T follicular helper cell (primary cell): Measurements from ENCODE around the gene FBN1.

ENCODE experiments used
- DNase-seq: peaks from one replicate; pipeline ENCODE4 v3.0.0-alpha.2; 2020; ENCODE audit warnings: low read depth
- total RNA-seq, 2 experiments: gene quantifications; one replicate each; lab custom pipeline; 2026; lab: John Stamatoyannopoulos, UW

FBN1 gene
- total RNA-seq, result 0.26 to 0.48 reads per million in 2 experiments

DNA sequence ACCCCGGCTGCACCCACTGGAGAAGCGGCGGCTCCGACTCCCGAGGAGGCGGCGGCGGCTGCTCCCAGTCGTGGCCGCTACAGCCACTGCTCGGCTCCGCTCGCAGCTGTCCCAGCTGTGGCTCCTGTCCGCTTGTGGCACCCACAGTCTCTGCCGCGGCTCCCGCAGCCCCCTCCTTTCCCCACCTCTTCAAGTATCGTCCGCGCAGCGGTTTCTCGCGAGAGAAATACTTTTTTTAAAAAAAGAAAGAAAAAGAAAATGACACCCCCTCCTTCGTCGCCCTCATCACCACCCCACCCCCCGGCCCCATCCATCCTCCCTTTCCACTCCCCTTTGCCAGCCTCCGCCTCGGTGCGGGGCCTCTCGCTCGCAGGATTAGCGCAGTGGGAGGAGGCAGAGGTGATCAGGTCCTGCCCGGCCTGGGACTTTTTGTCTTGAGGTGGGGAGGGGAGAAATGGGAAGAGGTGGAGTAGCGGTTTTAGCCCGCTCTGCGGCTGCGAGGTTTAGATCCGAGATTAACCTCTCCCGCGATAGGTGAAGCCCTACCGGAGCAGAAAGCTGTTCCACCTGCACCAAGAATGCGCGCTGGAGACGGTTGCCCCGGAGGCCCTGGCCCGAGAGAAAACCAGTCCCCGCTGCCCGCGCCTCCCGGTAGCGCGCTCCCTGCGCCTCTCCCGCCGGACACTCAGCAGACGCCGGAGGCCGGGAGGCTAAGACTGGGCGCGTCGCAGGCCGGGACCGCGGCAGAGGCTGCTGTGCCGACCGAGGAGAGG is at the start of gene FBN1:
FBN1 (minus strand) TSS at position 152 of the 773 bp plus-strand sequence. CDS start 940 bp downstream, outside the sequence.
- no peak for DNase-seq

DNA sequence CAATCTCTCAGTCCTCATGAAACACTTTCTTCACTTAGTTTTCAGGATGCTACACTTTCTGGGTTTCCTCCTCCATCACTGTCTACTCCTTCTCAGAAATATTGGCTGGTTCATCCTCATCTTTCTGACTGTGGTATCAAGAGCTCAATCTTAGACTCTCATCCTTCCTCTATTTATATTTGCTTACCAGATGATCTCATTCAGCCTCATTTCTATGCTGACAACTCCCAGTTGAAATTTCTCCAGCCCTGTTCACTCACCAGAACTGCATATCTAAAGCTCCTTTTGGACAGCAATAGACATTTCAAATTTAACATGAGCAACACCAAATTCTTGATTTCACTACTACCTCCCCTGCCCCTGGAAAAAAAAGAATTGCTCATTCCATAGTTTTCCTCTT is 48.0 kb upstream of the FBN1 start:
- DNase-seq, result no peak

DNA sequence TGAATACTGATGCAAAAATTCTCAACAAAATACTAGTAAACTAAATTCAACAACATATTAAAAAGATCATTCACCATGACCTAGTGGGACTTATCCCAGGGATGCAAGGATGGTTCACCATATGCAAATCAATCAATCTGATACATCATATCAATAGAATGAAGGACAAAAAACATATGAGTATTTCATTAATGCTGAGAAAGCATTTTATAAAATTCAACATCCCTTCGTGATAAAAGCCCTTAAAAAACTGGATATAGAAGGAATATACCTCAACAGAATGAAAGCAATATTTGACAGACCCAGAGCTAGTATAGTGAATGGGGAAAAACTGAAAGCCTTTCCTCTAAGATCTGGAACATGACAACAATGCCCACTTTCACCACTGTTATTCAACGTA is 43.0 kb upstream of the FBN1 start:
- DNase-seq, result no peak

DNA sequence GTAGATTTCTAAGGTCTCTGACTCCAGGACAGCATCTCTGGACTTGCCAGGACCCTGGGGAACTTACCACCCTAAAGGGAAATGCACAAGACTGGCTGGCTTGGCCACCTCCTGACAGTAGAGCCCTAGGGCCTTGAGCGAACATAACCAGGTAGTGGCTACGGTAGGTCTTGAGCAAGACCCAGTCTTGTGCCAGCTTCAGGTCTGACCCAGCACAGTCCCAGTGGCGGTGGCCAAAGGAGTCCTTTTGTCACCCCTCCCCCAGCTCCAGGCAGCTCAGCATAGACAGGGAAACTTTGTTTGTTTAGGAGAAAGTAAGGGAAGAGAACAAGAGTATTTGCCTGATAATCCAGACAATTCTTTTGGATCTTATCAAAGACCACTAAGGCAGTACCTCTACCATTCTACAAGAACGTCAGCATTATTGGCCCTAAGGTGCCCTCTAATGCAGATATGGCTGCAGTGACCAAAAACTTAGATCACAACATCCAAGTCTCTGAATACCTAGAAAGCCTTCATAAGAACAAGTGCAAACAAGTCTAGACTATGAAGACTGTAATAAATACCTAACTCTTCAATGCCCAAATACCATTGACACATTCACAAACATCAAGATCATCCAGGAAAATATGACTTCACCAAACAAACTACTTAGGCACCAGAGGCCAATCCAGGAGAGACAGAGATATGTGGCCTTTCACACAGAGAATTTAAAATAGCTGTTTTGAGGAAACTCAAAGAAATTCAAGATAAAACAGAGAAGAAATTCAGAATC is 38.7 kb upstream of the FBN1 start:
- DNase-seq, result no peak

DNA sequence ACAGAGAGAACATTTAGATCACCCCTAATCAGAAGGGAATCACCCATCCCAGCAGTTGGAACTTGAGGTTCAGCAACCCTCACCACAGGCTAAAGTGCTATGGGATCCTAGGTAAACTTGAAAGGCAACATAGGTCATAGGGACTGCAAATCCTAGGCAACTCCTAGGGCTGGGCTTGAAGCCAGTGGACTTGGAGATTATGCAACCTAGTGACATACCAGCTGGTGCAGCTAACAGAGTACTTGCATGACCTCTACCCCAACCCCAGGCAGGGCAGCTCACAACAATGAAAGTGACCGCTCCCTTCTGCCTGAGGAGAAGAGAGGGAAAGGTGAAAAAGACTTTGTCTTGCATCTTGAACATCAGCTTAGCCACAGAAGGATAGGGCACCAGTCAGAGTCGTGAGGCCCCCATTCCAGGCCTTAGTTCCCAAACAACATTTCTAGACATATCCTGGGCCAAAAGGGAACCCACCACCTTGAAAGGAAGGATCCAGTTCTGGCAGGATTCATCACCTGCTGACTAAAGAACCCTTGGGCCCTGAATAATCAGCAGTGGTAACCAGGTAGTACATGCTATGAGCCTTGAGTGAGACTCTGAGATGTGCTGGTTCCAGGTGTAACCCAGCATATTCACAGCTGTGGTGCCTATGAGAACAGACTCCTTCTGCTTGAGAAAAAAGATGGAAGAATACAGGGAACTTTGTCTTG is 37.6 kb upstream of the FBN1 start:
- no peak for DNase-seq

DNA sequence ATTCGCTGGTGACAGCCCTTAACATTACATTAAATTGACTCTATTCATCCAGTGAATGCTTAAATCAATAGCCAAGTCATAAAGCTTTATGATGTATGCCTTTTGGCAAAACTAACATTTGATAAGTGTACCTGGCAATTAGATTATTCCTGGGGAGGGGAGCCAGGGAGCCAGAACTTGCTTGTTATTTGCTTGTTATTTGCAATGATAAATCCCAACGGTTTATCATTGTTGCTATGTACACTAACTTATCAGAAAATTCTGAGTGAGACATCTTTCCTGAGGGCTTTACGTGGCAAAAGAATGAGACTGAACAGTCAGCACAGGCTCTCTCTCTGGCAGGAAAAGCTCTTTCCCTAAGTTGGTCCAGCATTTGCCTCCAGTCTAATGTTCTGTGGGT is 35.8 kb upstream of the FBN1 start:
- no peak for DNase-seq

DNA sequence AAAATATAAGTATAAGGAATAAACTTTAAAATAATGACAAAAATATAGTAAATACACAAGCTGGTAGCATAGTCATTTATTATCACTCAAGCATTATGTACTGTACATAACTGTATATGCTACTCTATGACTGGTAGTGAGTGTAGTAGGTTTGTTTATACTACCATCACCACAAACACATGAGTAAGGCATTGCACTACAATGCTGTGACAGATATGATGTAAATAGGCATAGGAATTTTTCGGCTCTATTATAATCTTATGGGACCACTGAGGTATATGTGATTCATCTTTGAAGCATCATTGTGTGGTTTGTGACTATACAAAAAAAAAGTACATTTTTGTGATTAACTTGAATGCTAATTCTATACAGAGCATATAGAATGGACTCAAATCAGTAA is 35.3 kb upstream of the FBN1 start:
- DNase-seq, result no peak

DNA sequence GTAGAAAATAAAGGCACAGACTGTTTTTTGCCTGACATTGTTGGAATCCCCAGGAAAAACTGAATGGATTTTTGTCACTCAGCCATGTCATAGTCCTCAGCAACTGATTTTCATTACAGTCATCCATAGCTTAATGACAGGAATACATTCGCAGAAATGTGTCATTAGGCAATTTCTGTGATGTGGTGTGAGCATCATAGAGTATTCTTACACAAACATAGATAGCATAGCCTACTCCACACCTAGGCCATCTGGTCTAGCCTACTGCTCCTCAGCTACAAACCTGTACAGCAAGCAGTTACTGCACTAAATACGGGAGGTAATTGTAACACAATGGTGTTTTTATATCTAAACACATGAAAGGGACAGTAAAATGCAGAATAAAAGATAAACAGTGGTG is 34.4 kb upstream of the FBN1 start:
- no peak for DNase-seq

DNA sequence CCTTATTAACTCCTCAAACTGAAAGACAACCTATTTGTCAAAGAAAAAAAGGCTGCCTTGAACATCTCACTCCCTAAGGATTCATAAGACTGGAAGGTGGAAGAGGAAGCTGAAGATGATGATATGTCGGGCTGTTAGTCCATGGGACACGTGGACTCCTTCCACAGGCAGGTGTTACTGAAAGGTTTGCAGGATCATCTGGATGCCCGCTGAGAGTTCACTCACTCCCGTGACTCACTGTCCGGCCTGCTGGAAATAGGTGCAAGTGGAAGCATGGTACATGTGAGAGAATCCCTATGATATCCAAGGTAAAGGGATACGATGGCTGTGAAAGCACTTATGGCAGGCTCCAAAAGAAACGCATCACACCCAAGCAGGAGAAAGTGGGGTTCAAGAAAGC is 33.3 kb upstream of the FBN1 start:
- no peak for DNase-seq

DNA sequence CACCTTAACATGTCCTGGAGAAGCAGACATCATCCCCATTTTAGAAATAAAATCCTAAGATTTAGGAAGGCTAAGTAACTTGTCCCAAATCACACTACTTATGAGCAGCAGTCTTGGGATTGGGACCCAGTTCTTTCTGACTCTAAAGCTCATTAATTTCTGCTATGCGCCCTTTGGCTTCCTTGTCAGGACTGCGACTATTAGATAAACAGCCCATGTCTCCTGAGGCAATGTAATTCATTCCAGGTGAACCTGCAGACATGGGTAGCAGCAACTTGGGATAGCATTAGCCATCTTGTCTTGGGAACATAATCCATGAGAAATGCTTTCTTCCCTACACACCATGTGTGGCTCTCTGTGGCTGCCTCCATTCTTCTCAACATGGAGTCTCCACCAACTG is 32.3 kb upstream of the FBN1 start:
- no peak for DNase-seq

DNA sequence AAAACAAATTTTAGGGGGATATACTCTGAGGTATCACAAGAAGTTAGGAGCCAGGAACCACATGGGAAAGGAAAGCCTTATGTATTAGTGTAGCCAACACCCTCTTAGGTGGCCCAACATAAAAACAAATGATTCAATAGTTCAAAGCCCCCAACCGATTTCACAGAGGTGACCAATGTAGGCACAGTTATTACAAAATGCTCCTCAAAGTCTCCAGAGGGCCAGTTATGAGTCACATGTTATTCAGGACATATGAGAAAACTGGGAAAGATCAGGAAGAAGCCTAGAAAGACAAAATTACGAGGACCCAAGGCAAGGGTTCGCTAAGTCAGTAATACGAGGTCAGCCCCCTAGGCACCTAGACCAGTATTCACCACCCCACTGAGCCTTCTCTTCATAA is 29.9 kb upstream of the FBN1 start:
- no peak for DNase-seq

DNA sequence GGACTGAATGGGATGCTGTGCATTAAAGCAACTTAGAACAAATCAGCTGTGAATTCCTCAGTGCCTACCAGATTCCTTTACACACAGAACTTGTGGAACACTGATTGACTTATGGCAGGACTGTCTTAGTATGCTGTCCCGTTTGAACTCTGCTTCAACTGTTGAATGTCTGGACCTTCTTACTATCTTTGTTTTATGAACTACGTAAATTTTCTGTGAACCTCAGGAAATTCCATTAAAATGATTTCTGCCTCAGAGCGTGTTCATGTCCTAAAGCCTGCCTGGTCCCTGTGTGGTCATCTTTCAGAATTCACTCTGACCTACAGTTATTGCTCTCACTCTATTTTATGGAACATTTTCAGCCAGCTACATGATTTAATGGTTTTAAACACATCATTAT is 29.4 kb upstream of the FBN1 start:
- no peak for DNase-seq

DNA sequence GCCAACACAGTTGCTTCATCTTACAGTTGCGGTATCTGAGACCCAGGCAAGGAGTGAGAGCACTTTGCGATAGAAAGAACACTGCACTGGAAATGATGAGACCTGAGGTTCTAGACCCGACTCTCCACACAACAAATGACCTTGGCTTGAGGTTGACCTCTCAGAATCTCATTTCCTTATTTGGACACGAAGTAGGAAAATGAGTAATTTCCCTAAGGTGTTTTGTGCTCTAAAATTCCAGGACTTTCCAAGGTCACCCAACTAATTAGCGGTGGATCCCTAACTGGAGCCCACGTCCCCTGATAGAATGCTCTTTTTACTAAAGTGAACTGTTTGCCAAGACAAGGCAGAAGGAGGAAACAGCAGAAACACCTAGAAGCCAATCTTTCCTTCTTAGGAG is 26.7 kb upstream of the FBN1 start:
- no peak for DNase-seq

DNA sequence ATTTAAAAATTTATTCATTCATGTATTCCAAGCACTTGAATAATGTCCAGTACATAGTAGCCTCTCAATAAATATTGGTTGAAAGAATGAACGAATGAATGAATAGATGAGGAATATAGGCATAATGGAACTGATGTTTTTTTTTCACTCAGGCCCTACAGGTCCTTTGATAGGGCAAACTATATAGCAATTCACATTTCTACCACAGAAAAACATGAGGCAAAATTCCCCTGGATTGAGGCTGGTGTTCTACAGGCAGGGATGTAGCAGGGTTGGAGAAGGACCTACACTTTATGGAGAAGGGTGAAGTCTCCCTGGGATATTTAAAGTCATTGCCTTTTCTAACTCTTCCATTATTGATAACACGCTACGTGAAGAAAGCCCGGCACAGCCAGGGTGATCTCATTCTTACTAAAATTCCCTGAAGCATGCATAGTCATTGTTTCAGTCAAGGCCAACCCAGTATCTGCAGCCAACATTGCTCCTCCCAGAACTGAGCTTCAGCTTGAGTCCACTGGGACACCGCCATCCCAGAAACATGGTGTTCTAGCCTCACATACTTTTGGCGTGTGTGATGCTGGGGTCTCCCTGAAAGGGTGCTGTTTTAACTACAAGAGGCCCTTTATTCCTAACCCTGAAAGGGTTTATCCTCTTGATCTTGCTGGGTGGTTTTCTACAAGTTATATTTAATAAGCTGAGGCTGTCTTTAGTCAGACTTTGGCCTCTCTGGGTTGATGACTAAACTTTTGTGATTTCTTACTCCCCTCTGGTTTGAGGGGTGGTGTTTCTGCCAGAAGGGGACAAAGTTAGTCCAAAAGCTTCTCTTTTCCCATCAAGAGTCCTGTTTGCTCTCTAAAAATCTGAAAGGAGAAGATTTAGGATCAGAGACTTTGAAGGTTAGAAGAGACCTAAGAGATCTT is 25.9 kb upstream of the FBN1 start:
- no peak for DNase-seq

DNA sequence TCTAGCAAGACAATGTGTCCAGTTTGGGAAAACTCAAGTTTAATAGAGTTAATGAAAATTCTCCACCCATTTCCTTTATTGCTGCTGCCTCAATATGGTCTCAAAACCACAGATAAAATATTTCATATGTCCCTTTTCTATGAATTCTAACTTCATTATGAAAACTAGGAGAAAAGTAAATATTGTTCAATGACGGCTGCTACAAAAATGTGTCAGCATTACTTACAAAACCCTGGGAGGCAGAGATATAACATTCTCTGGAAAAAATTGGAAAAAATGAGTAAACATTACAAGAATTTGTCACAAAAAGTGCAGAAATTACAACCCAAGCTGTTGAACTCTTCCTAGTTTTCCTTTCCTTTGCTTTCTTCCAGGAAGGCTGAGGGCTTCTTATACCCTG is 22.2 kb upstream of the FBN1 start:
- DNase-seq, result no peak

DNA sequence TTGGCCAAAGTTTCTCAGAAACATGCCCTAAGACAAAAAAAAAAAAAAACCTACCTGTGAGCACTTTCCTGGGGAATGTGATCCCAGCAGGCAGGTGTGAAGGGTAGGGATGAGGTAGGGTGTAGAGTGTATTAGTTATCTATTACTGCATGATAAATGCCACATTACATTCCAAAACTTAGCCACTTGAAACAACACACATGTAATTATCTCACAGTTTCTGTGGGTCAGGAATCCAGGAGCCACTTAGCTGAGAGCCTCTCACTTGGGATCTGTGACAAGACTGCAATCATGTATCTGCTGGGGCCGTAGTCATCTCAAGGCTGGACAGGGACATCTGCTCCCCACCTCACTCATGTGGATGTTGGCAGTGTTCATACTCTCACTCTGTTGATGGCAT is 18.9 kb upstream of the FBN1 start:
- no peak for DNase-seq

DNA sequence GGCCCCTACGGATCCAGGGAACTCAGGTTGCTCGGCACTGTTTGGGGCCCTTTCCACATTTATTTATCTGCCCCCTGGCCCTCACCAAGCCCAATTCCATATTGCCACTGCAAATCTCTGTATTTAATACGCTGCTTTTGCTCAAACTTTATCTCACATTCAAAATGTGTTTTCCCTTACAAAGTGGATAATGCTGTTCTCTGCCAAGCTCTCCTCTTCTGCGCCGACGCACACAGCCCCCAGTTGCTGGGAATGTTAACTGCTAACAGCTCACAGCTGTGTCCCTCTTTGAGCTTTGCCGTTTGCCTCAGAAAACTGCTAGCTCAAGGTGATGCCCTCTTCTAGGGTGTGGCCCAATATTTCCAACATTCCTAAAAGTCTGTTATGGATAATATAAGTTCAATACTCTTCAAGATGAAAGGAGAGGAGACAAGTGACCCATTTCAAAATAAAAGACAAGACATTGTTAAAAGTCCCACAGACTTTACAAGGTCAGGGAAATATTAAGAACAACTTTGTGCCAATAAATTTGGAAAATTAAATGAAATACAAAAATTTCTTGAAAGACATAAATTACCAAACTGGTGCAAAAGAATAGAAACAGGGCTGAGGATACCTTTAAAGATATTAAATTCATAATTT is 12.6 kb upstream of the FBN1 start:
- no peak for DNase-seq

DNA sequence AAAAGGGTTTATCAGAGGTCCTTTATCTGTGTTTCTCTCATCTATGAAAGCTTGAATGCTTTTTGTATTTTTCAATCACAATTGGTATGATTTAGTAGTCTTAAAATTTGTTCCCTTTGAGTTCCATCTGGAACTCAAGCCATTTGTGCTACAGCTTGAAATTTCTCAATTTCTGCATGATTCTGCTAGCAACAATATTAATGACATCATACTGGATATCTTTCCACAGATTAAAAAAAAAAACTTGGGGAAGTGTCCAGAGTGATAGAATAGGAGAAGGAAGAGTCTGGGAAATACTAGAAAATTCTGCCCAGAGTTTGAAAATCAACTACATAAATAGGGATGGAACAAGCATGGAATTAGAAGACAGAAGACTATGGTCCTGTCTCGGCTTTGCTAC is 9.3 kb upstream of the FBN1 start:
- DNase-seq, result no peak

DNA sequence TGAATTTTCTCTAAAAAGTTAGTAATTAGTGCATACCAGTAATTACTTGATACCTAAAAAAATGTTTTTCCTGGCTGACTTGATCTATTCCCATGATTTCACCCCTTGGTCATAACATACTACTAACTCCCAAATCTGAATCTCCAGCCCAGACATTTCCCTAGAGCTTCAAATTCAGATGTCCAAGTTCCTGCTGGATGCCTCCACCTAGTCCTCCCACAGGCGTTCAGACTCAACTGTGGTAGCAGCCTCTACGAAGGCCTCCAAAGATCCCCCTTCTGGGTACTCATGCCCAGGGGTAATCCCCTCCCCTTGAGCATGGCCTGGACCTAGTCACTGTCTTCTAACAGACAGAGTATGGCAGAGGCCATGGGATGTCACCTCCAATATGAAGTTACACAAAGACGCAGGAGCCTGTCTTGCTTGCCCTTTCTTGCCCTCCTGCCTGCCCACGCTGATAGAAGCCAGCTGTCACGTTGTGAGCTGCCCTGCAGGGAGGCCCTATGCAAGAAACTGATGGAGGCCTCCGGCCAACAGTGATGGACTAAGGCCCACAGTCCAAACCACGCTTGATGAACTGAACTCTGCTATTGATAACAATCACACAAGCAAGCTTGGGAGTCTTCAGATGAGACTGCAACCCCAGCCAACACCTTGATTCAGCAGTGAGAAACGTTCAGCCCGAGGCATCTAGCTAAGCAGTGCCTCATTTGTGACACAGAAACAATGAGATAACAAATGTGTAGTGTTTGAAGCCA is 8.6 kb upstream of the FBN1 start:
- DNase-seq, result no peak

DNA sequence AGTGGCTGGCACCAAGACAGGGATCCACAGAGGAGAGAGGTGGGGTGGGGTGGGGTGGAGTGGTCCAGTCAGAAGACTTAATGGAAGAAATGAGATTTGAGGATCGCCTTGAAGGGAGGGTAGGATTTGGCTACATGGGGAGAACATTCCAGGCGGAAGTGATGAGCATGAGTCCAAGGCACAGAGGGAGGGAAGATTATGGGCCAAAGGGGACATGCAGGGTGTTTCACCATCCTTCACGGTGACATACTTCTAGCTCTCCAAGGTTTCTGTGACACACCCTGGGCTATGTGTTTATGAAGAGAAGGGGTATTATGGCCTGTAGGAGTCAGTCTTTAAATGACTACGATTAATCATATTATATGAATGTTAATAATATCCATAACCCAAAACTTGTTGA is 7.7 kb upstream of the FBN1 start:
- DNase-seq, result no peak
